NCI-H345 (cell line): ENCODE results near the gene RNU1-3.
"Not testable (repeated sequence)": the region's sequence is repeated elsewhere in the genome, so short reads cannot be mapped to it uniquely, and the experiment has no call there.

Experiments used
- DNase-seq: peaks from one replicate; lab custom pipeline; 2025; lab: John Stamatoyannopoulos, UW

RNU1-3 gene

GRCh38 chr1:16693449-16694307 is 26.9 kb upstream of the RNU1-3 start:
- not testable (repeated sequence) for DNase-seq

DNA sequence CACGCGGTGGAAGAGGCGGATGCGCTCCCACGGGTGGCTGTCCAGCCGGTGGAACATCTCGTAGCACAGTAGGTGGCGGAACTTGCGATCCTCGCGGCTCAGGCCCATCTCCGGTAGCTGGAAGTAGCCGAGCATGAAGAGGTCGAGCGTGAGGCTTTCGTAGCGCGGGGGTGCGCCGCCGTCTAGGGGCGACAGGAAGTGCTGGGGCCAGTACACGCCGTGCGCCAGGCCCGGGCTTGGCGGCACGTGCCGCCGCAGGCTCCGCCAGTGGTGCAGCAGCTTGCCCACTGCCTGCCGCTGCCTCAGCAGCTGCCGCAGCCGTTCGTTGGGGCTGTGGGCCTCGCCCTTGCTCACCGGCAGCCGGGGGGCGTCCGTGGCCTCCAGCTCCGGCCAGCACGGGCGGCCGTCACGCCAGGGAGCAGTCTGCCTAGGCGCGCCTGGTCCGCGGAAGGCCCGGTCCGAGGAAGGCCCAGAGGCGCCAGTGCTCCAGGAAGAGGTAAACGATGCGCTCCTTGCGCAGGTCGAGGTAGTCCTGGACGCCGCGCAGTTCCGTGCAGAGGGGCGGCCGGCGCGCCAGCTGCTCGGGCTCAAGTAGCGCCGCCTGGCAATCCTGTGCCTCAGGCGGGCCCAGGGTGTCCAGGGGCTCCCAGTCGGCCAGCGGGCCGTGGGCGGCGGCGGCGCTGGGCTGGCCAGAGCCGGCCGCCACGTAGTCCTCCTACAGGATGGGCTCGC is 26.1 kb upstream of the RNU1-3 start:
- not testable (repeated sequence) for DNase-seq

DNA sequence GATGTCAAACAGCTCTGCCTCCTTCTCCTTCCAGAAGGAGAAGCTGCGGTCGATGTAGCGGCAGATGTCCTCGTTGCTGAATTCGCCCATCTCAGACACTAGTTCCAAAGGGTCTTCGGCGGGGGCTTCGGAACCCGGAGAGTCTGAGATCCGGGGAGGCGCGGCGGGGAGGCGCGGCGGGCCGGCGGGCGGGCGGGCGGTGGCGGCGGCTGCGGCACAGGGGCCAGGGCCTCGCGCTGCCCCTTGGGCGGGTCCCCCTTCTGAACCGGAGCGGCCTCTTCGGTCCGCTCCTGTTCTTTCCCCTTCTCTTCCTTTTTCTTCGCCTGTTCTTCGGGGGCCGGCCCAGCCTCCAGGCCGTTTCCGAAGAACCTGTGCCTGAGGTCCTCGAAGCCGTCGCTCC is 25.5 kb upstream of the RNU1-3 start:
- DNase-seq, result not testable (repeated sequence)

- not testable (repeated sequence) for DNase-seq
Observed at GRCh38 chr1:16690971-16691682, 24.4 kb upstream of the RNU1-3 start.

DNA sequence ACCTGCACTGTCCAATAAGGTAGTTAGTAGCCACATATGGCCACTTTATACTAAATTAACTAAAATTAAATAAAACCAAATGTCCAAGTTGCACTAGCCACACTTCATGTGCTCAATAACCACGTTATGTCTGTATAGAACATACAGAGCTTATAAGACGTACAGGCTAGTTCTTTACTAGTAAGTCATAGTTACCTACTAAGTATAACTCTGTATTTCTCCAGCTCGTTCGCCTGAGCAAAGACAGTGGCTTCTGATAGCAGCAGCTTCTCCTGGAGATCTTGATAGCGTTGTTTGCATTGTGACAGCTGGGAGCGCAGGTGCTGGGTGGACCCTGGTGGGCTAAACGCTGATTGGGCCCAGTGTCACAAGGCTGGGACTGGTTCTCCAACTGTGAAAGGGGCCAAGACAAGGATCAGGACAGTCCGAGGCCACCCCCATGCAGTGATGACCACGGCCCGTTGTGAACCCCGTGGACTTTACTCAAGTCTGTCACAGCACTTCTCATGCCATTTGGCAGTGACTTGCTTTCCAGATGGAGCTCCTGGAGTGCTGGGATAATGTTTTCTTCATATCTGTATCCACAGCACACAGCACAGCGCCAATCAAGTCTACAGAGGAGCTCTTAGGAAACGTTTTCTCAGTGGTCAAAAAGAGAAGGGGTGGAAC is 20.5 kb upstream of the RNU1-3 start:
- not testable (repeated sequence) for DNase-seq

- DNase-seq, result not testable (repeated sequence)
Observed at GRCh38 chr1:16685445-16686371, 19.0 kb upstream of the RNU1-3 start.

DNA sequence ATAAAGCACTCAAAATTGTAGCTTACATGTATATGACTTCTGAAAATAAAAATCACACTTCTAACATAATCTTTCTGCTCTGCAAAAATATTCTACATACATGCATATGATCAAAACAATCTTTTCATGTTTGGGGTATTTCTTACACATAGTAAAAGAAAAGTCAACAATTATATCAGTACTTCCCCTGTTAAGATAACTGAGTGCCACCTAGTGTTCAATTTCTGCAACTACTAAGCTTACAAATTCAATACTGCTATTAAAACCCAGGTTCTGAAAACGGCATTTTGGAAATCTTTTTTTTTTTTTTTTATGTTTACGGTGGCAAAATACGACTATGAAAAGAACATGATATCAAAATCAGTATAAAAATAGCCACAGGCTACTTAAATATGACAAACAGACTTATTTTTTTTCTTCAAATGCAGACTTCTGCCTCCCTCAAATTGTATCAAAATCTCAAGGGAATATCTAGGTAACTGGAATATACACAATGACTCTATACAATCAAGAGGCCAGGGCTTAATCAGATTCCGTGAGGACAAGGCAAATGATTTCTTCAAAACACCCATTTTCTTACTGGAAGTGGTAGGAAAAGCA is 18.1 kb upstream of the RNU1-3 start:
- not testable (repeated sequence) for DNase-seq

GRCh38 chr1:16684152-16684551 is 17.4 kb upstream of the RNU1-3 start:
- DNase-seq, result not testable (repeated sequence)

GRCh38 chr1:16682803-16683202 is 16.1 kb upstream of the RNU1-3 start:
- not testable (repeated sequence) for DNase-seq

GRCh38 chr1:16680366-16680765 is 13.6 kb upstream of the RNU1-3 start:
- not testable (repeated sequence) for DNase-seq

GRCh38 chr1:16677552-16678431 is 11.0 kb upstream of the RNU1-3 start:
- DNase-seq, result no peak

DNA sequence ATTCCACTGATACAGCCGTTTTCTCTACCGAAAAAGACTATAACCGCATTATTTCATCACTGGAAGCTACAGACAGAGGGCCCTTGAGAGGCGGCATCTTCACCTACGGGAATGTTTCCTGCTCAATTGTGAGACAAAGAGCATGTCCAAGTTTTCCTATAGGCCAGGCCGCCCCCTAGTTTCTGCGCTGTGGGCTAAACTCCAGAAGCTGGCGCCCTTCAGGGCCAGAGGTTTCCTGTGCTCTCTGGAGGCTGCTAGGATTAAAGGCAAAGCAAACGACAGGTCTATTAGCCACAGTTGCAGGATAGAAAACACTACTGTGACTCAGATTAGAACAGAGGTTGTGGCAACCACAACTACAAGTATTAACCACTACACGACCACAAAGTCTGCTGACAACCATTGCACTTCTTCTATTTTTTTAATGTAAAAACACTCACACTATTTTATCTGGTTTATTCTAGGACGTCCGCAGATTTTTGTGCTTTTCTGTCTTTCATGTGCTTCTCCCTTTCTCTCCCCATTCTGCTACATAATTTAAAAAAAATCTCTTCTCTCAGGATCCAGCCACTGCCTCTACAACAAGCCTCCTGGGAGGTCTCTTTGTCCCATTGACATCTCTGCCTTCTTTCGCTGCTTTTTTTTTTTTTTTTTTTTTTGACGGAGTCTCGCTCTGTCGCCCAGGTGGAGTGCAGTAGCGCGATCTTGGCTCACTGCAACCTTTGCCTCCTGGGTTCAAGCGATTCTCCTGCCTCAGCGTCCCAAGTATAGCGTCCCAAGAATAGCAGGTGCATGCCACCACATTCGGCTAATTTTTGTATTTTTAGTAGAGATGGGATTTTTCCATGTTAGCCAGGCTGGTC is 10.1 kb upstream of the RNU1-3 start:
- not testable (repeated sequence) for DNase-seq

GRCh38 chr1:16675118-16675510 is 8.4 kb upstream of the RNU1-3 start:
- not testable (repeated sequence) for DNase-seq

DNA sequence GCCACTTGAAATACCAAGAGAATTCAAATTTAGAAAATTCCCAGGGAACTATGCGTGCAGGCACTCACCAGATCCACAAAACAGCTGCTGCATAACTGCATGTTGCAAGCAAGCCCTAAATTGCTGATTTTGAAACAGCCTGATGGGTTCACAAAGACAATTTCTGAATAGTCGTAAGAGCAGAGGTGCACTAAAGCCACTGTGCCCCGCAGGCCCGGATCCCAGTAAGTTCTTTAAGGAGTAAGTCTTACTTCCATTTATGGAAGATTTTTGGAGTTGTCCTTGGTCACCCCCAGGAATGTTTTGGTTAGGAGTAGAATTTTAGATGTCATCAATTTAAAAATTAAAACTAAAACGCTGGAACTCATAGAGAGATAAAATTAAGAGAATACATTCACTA is 7.2 kb upstream of the RNU1-3 start:
- not testable (repeated sequence) for DNase-seq

DNA sequence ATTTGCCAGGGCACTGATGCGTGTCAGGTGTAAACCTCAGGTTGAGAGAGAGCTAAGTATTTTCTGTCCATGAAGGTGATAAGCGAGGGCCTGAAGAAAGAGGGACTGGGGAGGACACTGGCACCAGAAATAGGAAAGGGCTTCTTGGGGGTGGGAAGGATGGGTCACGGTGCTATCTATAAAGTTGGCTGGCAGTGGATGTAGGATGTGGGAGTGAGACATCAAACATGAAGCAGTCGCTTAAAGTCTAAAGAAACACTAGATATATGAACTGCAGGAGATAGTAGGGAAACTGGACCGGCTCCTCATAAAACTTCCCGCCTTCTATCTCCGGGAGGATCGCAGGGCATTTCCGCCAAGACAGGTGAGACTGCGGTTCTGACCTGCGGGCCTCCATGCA is 912 bp downstream of the RNU1-3 start:
- DNase-seq, result not testable (repeated sequence)

DNA sequence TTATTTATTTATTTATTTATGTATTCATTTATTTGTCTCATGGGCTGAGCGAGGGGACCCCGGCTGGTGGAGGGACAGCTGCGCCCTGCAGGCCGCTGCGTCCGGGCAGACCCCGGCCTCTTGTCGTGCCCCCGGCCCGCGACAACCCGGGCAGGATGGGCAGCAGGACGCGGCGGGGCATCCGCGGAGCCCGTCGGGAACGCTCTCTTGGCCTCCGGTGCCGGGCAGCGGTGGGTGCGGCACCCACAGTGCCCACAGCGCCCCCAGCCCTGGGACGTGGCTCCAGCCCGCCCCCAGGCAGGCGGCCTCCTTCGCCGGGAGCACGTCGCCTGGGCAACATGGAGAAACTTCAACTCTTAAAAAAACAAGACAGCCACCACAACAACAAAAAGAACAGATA is 8.5 kb downstream of the RNU1-3 start:
- DNase-seq, result not testable (repeated sequence)

DNA sequence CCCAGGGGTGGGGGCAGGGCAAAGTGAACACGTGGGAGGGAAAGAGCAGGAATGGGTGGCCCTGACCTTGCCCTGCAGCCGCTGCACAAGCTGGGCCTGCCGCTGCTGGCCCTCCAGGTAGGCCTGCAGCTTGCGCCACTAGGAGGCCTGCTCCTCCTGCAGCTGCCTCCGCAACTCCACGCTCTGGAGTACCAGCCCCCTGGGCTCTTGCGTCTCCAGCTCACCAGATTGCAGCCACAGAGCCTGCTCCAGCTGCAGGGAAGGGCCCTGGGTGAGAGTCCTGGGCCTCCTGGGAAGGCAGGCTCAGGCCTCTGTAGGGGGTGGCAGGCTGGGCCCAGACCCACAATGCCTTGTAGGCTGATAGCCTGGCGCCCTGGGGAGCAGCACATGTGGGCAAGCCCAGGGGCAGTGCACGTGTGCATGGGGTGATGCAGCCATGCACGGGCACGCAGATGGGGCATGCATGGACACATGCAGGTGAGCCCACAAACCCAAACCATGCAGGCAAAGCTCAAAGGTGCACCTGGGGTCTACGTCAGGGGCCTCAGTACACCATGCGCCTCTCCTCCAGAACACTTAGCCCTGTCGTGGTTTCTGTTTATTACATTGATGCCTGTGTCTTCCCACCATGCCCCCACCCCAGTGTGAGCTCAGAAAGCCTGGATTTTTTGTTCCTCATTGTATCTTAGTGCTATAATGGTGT is 9.6 kb downstream of the RNU1-3 start:
- not testable (repeated sequence) for DNase-seq

DNA sequence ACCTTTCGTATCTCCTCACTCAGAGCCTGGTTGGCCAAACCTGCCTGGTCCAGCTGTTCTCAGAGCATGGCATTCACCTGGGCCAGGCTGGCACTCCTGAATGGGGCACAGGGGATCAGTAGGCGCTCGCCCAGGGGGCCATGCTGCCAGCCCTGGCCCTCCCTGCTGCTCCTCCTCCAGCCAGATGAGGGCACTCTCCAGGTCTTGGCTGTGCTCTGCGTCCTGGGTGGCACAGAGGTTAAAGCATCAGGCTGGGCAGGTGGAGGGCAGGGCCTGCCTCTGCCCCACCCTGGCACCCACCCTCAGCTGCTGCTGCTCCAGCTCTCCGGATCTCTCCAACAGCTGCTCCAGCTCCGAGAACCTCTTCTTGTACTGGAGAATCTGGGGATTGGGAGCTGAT is 10.2 kb downstream of the RNU1-3 start:
- not testable (repeated sequence) for DNase-seq
